ENCODE data around the gene IRAK1. TPM values are rescaled to one million over a fixed set of nuclear protein-coding genes. Genes with fewer than 3 reads are reported as not detected.
A peak's percentile ranks its signal among the peaks of the same experiment; 100 is the strongest.

The IRAK1 gene
- total RNA-seq, 2 donors from 2014 or later, result 61.1 to 73.9 TPM

DNA sequence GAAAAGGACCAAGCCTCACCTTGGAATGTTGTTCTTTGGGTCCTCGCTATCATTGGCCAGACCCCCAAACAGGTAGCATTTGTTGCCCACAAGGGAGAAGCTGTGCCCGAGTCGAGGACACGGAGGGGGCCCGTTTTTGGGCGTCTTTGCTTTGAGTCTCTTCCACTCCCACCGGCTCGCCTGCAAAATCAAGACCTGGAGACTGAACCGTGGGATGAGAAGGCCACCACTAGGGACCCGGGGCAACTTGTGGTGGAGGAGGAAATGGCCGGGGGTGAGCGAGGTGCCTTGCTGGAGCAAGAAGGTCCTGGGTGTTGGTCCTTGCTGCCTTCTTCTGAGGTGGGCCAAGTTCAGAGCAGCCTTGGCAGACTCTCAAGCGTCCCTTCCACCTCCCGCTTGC lies 55.6 kb downstream of the IRAK1 start:
- H3K27me3 Mint-ChIP-seq (ENCODE audit: insufficient read depth), result no peaks in the 10 kb centered on the region
- H3K4me1 Mint-ChIP-seq, result peaks cover 28% of the 10 kb centered on the region
- H3K27ac Mint-ChIP-seq, result peak overlapping the region; percentile 48
- Histone ChIP-seq H3K4me1 (ENCODE audit: control insufficient read depth, insufficient read depth, low read length) (peaks cover 9% of the 10 kb centered on the region), H3K9ac (ENCODE audit: extremely low read depth, low read length, poor library complexity, severe bottlenecking) (no peak overlapping the region), H3K36me3 (ENCODE audit: control insufficient read depth, insufficient read depth, low read length) (peaks cover 45% of the 10 kb centered on the region), H3K9me3 (ENCODE audit: control insufficient read depth, low read length) (no peaks in the 10 kb centered on the region), H3K27ac (ENCODE audit: low read depth, low read length) (no peak overlapping the region), H3K27me3 (ENCODE audit: control insufficient read depth, insufficient read depth, low read length, poor library complexity, severe bottlenecking) (no peaks in the 10 kb centered on the region), H3K4me3 (ENCODE audit: low read length) (no peak overlapping the region)
- H3K4me3 Mint-ChIP-seq, result no peak overlapping the region
- H3K36me3 Mint-ChIP-seq (ENCODE audit: low read depth), result peaks cover 67% of the 10 kb centered on the region
- no peak for DNase-seq
- WGBS, 2 experiments (ENCODE audit: insufficient coverage in 1 of 2, insufficient read length in 1 of 2), result 98% methylated on average over 14 of the region's 14 CpGs; no CpG with 5 or more reads in 1 of the 2 experiments
- H3K9me3 Mint-ChIP-seq, result no peaks in the 10 kb centered on the region
- TF ChIP-seq, protein P1, sequence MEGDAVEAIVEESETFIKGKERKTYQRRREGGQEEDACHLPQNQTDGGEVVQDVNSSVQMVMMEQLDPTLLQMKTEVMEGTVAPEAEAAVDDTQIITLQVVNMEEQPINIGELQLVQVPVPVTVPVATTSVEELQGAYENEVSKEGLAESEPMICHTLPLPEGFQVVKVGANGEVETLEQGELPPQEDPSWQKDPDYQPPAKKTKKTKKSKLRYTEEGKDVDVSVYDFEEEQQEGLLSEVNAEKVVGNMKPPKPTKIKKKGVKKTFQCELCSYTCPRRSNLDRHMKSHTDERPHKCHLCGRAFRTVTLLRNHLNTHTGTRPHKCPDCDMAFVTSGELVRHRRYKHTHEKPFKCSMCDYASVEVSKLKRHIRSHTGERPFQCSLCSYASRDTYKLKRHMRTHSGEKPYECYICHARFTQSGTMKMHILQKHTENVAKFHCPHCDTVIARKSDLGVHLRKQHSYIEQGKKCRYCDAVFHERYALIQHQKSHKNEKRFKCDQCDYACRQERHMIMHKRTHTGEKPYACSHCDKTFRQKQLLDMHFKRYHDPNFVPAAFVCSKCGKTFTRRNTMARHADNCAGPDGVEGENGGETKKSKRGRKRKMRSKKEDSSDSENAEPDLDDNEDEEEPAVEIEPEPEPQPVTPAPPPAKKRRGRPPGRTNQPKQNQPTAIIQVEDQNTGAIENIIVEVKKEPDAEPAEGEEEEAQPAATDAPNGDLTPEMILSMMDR (conservative IDR thresholded peaks at IDR 0.05), result no peak

DNA sequence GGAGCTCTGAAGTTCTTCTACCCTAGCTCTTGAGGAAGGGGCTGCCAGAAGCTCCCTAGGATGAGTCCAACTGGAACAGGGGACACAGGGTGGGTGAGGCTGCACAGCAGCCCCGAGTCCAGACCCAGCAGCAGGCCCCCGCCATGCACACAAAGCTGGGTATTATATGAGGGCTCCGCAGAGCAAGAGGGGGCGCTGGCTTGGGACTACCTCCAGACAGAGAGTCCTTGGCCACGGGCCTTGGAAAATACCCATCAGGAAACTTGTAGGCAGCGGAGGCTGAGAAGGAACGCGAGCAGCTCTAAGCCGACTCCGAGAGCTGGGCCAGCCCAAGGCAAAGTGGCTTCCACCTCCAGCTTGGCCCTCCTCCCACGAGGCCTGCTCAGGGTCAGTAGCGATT lies 56.2 kb downstream of the IRAK1 start:
- Histone ChIP-seq H3K27me3 (ENCODE audit: control insufficient read depth, insufficient read depth, low read length, poor library complexity, severe bottlenecking) (no peaks in the 10 kb centered on the region), H3K4me3 (ENCODE audit: low read length) (no peak overlapping the region), H3K36me3 (ENCODE audit: control insufficient read depth, insufficient read depth, low read length) (peaks cover 48% of the 10 kb centered on the region), H3K9me3 (ENCODE audit: control insufficient read depth, low read length) (no peaks in the 10 kb centered on the region), H3K9ac (ENCODE audit: extremely low read depth, low read length, poor library complexity, severe bottlenecking) (no peak overlapping the region), H3K27ac (ENCODE audit: low read depth, low read length) (no peak overlapping the region), H3K4me1 (ENCODE audit: control insufficient read depth, insufficient read depth, low read length) (peaks cover 6% of the 10 kb centered on the region)
- Mint-ChIP-seq H3K27me3 (ENCODE audit: insufficient read depth) (no peaks in the 10 kb centered on the region), H3K4me3 (no peak overlapping the region), H3K36me3 (ENCODE audit: low read depth) (peaks cover 72% of the 10 kb centered on the region), H3K9me3 (no peaks in the 10 kb centered on the region), H3K27ac (no peak overlapping the region), H3K4me1 (peaks cover 26% of the 10 kb centered on the region)
- TF ChIP-seq, protein P1 (conservative IDR thresholded peaks at IDR 0.05), result no peak
- no peak for DNase-seq
- 98 to 100% methylated on average over 5 to 12 of the region's 12 CpGs for WGBS, 2 experiments (ENCODE audit: insufficient coverage in 1 of 2, insufficient read length in 1 of 2)

DNA sequence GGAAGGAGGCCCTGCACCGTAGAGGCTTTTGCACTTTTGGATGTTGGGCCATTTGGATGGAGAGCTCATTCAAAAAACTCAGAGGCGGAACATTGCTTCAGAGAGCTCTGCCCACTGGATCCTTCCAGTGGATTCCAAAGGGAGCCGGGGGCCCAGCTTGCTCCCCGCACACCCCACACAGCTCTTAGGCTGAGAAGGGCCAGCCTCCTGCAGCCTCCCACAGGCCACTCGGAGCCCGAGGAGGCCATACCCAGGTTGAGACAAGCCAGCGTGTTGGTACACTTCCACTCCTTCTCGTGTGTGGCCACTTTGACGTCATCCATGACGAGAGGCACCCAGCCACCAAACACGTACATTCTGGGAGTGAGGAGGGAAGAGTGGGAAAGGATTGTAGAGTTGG lies 58.4 kb downstream of the IRAK1 start:
- no peak for DNase-seq
- Histone ChIP-seq H3K27ac (ENCODE audit: low read depth, low read length) (no peak overlapping the region), H3K27me3 (ENCODE audit: control insufficient read depth, insufficient read depth, low read length, poor library complexity, severe bottlenecking) (no peaks in the 10 kb centered on the region), H3K9ac (ENCODE audit: extremely low read depth, low read length, poor library complexity, severe bottlenecking) (no peak overlapping the region), H3K4me1 (ENCODE audit: control insufficient read depth, insufficient read depth, low read length) (no peaks in the 10 kb centered on the region), H3K4me3 (ENCODE audit: low read length) (no peak overlapping the region), H3K9me3 (ENCODE audit: control insufficient read depth, low read length) (no peaks in the 10 kb centered on the region), H3K36me3 (ENCODE audit: control insufficient read depth, insufficient read depth, low read length) (peaks cover 42% of the 10 kb centered on the region)
- TF ChIP-seq, protein P1 (conservative IDR thresholded peaks at IDR 0.05), result no peak
- H3K4me3 Mint-ChIP-seq, result no peak overlapping the region
- H3K9me3 Mint-ChIP-seq, result no peaks in the 10 kb centered on the region
- H3K4me1 Mint-ChIP-seq, result peaks cover 4% of the 10 kb centered on the region
- 93 to 100% methylated on average over 2 to 11 of the region's 11 CpGs for WGBS, 2 experiments (ENCODE audit: insufficient coverage in 1 of 2, insufficient read length in 1 of 2)
- peaks cover 79% of the 10 kb centered on the region for H3K36me3 Mint-ChIP-seq (ENCODE audit: low read depth)
- no peaks in the 10 kb centered on the region for H3K27me3 Mint-ChIP-seq (ENCODE audit: insufficient read depth)
- no peak overlapping the region for H3K27ac Mint-ChIP-seq
